Measurements from ENCODE around the gene AKR1B15. TPM values are rescaled to one million over a fixed set of nuclear protein-coding genes. Genes with fewer than 3 reads are reported as not detected.

Gene AKR1B15
- total RNA-seq, 1 donor from 2014 or later: not detected

GRCh38 chr7:134612197-134612596 is 63.3 kb downstream of the AKR1B15 start:
- intact Hi-C loops (cut with micrococcal nuclease): no loop called here

DNA sequence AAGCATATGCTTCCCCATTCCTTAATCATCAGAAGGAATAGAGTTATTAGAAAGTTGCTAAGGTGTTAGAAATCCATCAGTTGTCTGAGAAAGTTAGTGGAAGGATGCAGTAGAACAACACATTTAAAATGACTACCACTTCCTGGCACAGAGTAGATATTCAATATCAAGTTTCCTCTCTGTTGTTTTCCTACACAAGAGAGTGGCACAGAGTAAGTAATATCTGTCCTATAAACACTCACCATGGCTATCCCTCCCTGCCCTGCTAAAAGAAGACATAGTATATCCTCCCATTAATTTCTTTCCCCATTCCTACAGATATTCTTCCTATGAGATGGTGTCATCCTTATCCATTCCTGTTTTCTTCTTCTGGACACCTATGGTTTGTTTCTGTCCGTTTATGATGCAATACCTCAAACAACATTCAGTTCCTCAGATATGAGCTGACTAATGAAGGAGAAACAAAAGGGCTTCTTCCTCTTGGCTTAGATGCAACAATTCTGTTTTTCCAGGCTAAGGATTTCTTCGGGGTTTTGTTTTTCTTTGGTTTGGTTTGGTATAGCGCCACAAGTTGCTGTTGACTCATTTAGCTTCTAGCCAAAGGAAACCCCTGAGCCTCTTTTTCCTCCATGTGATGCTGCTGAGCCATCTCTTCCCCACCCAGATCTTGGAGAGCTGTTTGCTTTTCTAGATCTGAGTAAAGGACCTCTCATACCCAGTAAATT is 64.9 kb downstream of the AKR1B15 start:
- intact Hi-C loops (cut with micrococcal nuclease): no loop called here

GRCh38 chr7:134616611-134617010 is 67.7 kb downstream of the AKR1B15 start:
- intact Hi-C loops (cut with micrococcal nuclease): no loop called here

- intact Hi-C loops (cut with micrococcal nuclease): no loop called here
These were observed 70.0 kb downstream of the AKR1B15 start for GRCh38 chr7:134618756-134619530.

- intact Hi-C loops (cut with micrococcal nuclease): no loop called here
These were observed 70.9 kb downstream of the AKR1B15 start for GRCh38 chr7:134619627-134620331.

- intact Hi-C loops (cut with micrococcal nuclease): no loop called here
These were observed 73.5 kb downstream of the AKR1B15 start for GRCh38 chr7:134622303-134622995.

- intact Hi-C loops (cut with micrococcal nuclease): no loop called here
These were observed 74.3 kb downstream of the AKR1B15 start for GRCh38 chr7:134623193-134623592.

DNA sequence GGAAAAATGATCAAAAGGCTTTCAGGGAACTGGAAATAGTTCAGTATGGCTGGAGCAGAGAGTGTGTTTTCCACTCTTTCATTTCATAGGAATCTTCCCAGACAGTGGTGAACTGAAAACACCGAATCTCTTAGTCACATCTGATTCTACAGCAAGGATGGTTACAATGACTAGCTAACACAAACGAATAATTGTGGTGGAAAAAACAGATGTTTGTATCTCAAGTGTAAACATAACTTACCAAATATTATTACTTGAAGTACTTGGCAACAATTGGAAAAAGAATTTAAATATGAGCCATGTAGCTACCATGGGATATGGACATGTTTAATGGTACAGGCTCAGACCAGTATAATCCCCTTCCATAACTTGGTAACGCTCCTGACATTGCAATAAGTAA is 76.6 kb downstream of the AKR1B15 start:
- intact Hi-C loops (cut with micrococcal nuclease): no loop called here

GRCh38 chr7:134627109-134627774 is 78.3 kb downstream of the AKR1B15 start:
- intact Hi-C loops (cut with micrococcal nuclease): no loop called here

DNA sequence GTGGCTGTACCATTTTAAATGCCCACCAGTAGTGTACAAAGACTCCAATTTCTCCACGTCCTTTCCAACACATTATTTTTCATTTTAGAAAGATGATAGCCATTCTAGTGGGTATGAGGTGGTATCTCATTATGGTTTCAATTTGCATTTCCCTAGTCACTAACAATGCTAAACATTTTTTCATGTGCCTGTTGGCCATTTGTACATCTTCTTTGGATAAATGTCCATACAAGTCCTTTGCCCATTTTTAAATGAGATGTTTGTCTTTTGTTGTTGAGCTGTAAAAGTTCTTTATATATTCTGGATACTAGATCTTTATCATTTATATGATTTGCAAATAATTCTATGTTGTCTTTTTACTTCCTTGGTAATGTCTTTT is 78.9 kb downstream of the AKR1B15 start:
- intact Hi-C loops (cut with micrococcal nuclease): no loop called here

- intact Hi-C loops (cut with micrococcal nuclease): no loop called here
These were observed 80.5 kb downstream of the AKR1B15 start for GRCh38 chr7:134629445-134629844.

Other genes with a start within 250 kb of the AKR1B15 start
- gene SLC35B4, start 232.2 kb upstream of the AKR1B15 start, total RNA-seq: 19.5 and 19.6 TPM in 2 replicates
- gene AKR1B1, start 90.0 kb upstream of the AKR1B15 start, total RNA-seq: 92.9 and 95.6 TPM in 2 replicates
- not detected in 2 replicates for gene AKR1B10, start 21.5 kb upstream of the AKR1B15 start, total RNA-seq
- 21.7 and 22.3 TPM in 2 replicates for gene BPGM, start 97.7 kb downstream of the AKR1B15 start, total RNA-seq
- 0.50 and 0.82 TPM in 2 replicates for gene CALD1, start 230.5 kb downstream of the AKR1B15 start, total RNA-seq

All from T-helper 2 cell treated with Interferon-gamma antibody and Interleukin-4, amounts not matched to agents 100 ng/mL and 5 ng/mL, for 36 hours (primary cell).